ENCODE measurements around the gene PTPRN. TPM values are rescaled to one million over a fixed set of nuclear protein-coding genes. Genes with fewer than 3 reads are reported as not detected.

Gene PTPRN
- total and polyA plus RNA-seq, 2 of the 8 experiments (the other 6 are each of a cell fraction or from before 2014, with no cell fraction given): 5.4 to 8.2 TPM

- H4K5ac ChIP-seq (ENCODE audit: insufficient read length, low read depth, low read length): no peak overlapping the region
- WGBS, 2 experiments (ENCODE audit: extremely low coverage in 1 of 2, insufficient coverage in 1 of 2, insufficient read length in 1 of 2, insufficient replicate concordance in 2 of 2, low coverage in 1 of 2, low lambda C conversion rate in 2 of 2, missing lambda C conversion rate in 1 of 2): 89% methylated on average over 17 of the region's 17 CpGs; no CpG with 5 or more reads in 1 of the 2 experiments
- peaks cover 0 to 13% (median 6%) of the 10 kb centered on the region in 4 experiments; a peak in 5 of 7 replicates for H3K27me3 ChIP-seq (replicated peaks in 1 of 4; ENCODE audit: control insufficient read depth in 3 of 4, extremely low read depth in 1 of 4, insufficient read depth in 3 of 4, low read length in 3 of 4)
- ChIA-PET POLR2A (ENCODE audit: partially characterized antibody) (interaction anchor here (0.9 to 14.9 kb wide), 7 partner anchors 17 to 270 kb away, joined by 3 to 190 read pairs (median 4); partner anchors contain the start of genes ABCB6, ANKZF1 and ATG9A), CTCF (ENCODE audit: partially characterized antibody) (interaction anchor here (0.6 to 6.6 kb wide), 15 partner anchors 9 to 135 kb away, joined by 3 to 118 read pairs (median 4); partner anchors contain the start of genes ABCB6 and DNAJB2)
- DNase-seq (ENCODE audit: low read depth in 1 of 2, low spot score in 2 of 2) (no peak), FAIRE-seq (no peak)
- H3K18ac ChIP-seq (ENCODE audit: extremely low read depth, low read length): no peak overlapping the region
- no peak overlapping the region for H3K56ac ChIP-seq (replicated peaks; ENCODE audit: insufficient read length, low read depth, low read length)
- no peak overlapping the region for H3K4me3 ChIP-seq (ENCODE audit: extremely low read depth in 1 of 4, insufficient read depth in 2 of 4, low read depth in 3 of 4, low read length in 4 of 4)
- H4K8ac ChIP-seq (ENCODE audit: extremely low read depth, insufficient read depth, low read length): no peak overlapping the region; the same call in 1 of the 2 replicates
- no peak overlapping the region for H3K4me2 ChIP-seq (ENCODE audit: insufficient read depth in 1 of 2, low read depth in 2 of 2, low read length in 2 of 2)
- peaks cover 0 to 9% (median 5%) of the 10 kb centered on the region in 4 experiments; a peak in 5 of 8 replicates for H3K36me3 ChIP-seq (ENCODE audit: control insufficient read depth in 2 of 4, insufficient read depth in 4 of 4, low read length in 3 of 4)
- H3K4me1 ChIP-seq (replicated peaks in 1 of 4; ENCODE audit: control insufficient read depth in 3 of 4, insufficient read depth in 4 of 4, low read length in 3 of 4): peaks cover 5 to 14% (median 12%) of the 10 kb centered on the region in 4 experiments
- H4K20me1 ChIP-seq (replicated peaks in 1 of 2; ENCODE audit: control insufficient read depth in 1 of 2, insufficient read depth in 2 of 2, low read length in 2 of 2): no peaks in the 10 kb centered on the region
- H3K9me3 ChIP-seq (ENCODE audit: insufficient read depth in 2 of 2, low read depth in 1 of 2, low read length in 1 of 2): no peaks in the 10 kb centered on the region
- H2BK12ac ChIP-seq (ENCODE audit: low read depth, low read length): no peak overlapping the region
- H2BK120ac ChIP-seq (replicated peaks; ENCODE audit: low read depth, low read length): no peak overlapping the region
- no peak overlapping the region for H2AFZ ChIP-seq (ENCODE audit: low read length)
- peaks cover 0 to 5% of the 10 kb centered on the region in 2 experiments; a peak in 1 of 4 replicates for H3K79me2 ChIP-seq (ENCODE audit: control insufficient read depth in 1 of 2, insufficient read depth in 2 of 2, low read length in 2 of 2)
- no peak overlapping the region for H3K27ac ChIP-seq (ENCODE audit: low read depth, low read length)
- no peak overlapping the region for H2AK5ac ChIP-seq (ENCODE audit: low read depth, low read length)
- H2BK5ac ChIP-seq (ENCODE audit: low read depth, low read length): no peak overlapping the region
- no peak overlapping the region for H3K4ac ChIP-seq (replicated peaks; ENCODE audit: insufficient read length, low read depth, low read length)
- no peak overlapping the region for H3K9ac ChIP-seq (replicated peaks in 1 of 4; ENCODE audit: extremely low read depth in 1 of 4, low read depth in 3 of 4, low read length in 3 of 4)
- no peak overlapping the region for H4K91ac ChIP-seq (replicated peaks; ENCODE audit: insufficient read length, low read length)
- peaks cover 13% of the 10 kb centered on the region for H3K23me2 ChIP-seq (ENCODE audit: low read depth, low read length)
- H3K14ac ChIP-seq (ENCODE audit: insufficient read length): no peak overlapping the region
- no peak overlapping the region for H2BK15ac ChIP-seq (ENCODE audit: low read length)
- peaks cover 8% of the 10 kb centered on the region; the same call in 1 of the 2 replicates for H3K79me1 ChIP-seq (ENCODE audit: low read depth, low read length)
- H3K23ac ChIP-seq (ENCODE audit: insufficient read length): no peak overlapping the region
- H2BK20ac ChIP-seq (ENCODE audit: low read length): no peak overlapping the region
- TF ChIP-seq CHD2 (IDR thresholded peaks at IDR 0.05; ENCODE audit: low read length) (no peak), ATF3 (IDR thresholded peaks at IDR 0.05; ENCODE audit: insufficient read depth, low read depth, low read length) (no peak)
Measured at GRCh38 chr2:219247678-219248642, 61.2 kb downstream of the PTPRN start.
